ENCODE measurements around the gene FGF22.

FGF22 gene

DNA sequence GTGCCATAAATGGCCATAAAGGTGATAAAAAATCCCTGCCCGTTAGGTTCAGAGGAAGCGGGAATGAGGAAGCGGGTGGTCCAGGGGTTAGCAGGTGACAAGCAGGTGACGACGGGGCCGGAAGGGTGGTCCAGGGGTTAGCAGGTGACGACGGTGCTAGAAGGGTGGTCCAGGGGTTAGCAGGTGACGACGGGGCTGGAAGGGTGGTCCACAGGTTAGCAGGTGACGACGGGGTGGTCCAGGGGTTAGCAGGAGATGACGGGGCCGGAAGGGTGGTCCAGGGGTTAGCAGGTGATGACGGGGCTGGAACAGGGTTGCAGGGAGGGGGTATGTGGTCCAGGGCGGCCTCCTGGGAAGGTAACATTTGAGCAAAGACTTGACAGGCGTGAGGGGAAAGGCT, 49.3 kb downstream of the FGF22 start:
- in situ Hi-C loops (cut with MboI; ENCODE audit: low sequenced_read_pairs, unreplicated experiment) = no loop called here
- TF ChIP-seq, protein P1, sequence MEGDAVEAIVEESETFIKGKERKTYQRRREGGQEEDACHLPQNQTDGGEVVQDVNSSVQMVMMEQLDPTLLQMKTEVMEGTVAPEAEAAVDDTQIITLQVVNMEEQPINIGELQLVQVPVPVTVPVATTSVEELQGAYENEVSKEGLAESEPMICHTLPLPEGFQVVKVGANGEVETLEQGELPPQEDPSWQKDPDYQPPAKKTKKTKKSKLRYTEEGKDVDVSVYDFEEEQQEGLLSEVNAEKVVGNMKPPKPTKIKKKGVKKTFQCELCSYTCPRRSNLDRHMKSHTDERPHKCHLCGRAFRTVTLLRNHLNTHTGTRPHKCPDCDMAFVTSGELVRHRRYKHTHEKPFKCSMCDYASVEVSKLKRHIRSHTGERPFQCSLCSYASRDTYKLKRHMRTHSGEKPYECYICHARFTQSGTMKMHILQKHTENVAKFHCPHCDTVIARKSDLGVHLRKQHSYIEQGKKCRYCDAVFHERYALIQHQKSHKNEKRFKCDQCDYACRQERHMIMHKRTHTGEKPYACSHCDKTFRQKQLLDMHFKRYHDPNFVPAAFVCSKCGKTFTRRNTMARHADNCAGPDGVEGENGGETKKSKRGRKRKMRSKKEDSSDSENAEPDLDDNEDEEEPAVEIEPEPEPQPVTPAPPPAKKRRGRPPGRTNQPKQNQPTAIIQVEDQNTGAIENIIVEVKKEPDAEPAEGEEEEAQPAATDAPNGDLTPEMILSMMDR (IDR thresholded peaks at IDR 0.05; ENCODE audit: borderline replicate concordance, control extremely low read depth, extremely low read depth, insufficient read depth, missing control alignments) = no peak
- DNase-seq (ENCODE audit: low spot score) = no peak

DNA sequence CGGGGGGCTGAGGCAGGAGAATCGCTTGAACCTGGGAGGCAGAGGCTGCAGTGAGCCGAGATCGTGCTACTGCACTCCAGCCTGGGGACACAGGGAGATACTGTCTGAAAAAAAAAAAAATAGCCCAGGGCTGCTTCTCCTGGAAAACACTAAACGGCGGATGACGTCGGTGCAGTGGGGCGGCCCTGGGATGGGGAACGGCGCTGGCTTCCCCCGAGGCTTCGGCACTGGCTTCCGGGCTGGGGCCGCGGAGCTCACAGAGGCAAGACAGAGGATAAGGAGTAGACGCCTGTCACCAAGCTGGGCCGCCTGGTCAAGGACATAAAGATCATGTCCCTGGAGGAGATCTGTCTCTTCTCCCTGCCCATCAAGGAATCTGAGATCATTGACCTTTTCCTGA, 50.5 kb downstream of the FGF22 start:
- in situ Hi-C loops (cut with MboI; ENCODE audit: low sequenced_read_pairs, unreplicated experiment) = no loop called here
- TF ChIP-seq, protein P1 (IDR thresholded peaks at IDR 0.05; ENCODE audit: borderline replicate concordance, control extremely low read depth, extremely low read depth, insufficient read depth, missing control alignments) = no peak
- DNase-seq (ENCODE audit: low spot score) = no peak
